Measurements from ENCODE around the gene GALNT12.
A peak's percentile ranks its signal among the peaks of the same experiment; 100 is the strongest.

DNA sequence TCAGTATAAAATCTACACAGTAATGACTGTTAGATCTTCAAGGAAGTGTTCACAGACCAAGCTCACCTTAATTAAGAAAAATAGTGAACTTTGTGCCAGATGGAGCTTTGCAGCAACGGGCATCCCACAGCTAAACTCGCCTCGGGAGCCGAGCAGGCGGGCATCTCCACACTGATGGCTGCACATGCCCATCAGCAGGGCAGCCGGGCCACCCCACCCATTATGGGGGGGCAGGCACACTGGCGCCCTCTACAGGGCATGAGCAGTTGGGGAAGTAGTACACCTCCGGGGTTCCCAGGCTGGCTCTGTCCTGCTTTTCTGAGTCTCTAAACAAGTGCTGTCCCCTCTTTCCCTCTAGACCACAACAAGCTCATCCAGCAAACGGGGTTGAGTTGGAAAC is 32.7 kb upstream of the GALNT12 start:
- no peak for TF ChIP-seq POLR2A (IDR thresholded peaks at IDR 0.05)
- TF ChIP-seq, protein P1, sequence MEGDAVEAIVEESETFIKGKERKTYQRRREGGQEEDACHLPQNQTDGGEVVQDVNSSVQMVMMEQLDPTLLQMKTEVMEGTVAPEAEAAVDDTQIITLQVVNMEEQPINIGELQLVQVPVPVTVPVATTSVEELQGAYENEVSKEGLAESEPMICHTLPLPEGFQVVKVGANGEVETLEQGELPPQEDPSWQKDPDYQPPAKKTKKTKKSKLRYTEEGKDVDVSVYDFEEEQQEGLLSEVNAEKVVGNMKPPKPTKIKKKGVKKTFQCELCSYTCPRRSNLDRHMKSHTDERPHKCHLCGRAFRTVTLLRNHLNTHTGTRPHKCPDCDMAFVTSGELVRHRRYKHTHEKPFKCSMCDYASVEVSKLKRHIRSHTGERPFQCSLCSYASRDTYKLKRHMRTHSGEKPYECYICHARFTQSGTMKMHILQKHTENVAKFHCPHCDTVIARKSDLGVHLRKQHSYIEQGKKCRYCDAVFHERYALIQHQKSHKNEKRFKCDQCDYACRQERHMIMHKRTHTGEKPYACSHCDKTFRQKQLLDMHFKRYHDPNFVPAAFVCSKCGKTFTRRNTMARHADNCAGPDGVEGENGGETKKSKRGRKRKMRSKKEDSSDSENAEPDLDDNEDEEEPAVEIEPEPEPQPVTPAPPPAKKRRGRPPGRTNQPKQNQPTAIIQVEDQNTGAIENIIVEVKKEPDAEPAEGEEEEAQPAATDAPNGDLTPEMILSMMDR (IDR thresholded peaks at IDR 0.05) = peak in 5 of 6 experiments; percentile 9 to 55 (median 19)

Measured in esophagus squamous epithelium (tissue), 4 donors.